ENCODE measurements around the gene CAPZB.

CAPZB gene

GRCh38 chr1:19289244-19289643, 196.1 kb downstream of the CAPZB start:
- no peaks in the 10 kb centered on the region for H3K27me3 ChIP-seq (ENCODE audit: insufficient read depth, low read depth, severe bottlenecking)
- H3K9me3 ChIP-seq (ENCODE audit: severe bottlenecking), result peaks cover 4% of the 10 kb centered on the region
- no peak for DNase-seq
- TF ChIP-seq CTCF (IDR thresholded peaks at IDR 0.05; ENCODE audit: low read depth, low read length), result no peak
- no peak overlapping the region for H3K27ac ChIP-seq
- no peak overlapping the region for H3K4me3 ChIP-seq (ENCODE audit: low read depth, low read length)
- H3K36me3 ChIP-seq, result peaks cover 5% of the 10 kb centered on the region; the same call in 1 of the 2 replicates

All from WERI-Rb-1 (cell line).